OCI-LY3 (cell line): ENCODE results near the gene FN3K.

Experiments
- H2AFZ ChIP-seq: fragments of 200-600, 300-600 bp; shearing (Covaris generic); 2 replicates; pipeline ENCODE4 v1.6.0; 2014; ENCODE audit warnings: antibody characterized with exemption, low read depth, low read length
- H3K27ac ChIP-seq: fragments of 200-600, 300-600 bp; sonication (generic); 2 replicates; pipeline ENCODE4 v1.5.1; 2014; ENCODE audit warnings: mild to moderate bottlenecking, low read length, moderate library complexity, mixed read lengths
- H3K27me3 ChIP-seq: fragments of 200-600, 300-600 bp; sonication (generic); 2 replicates; pipeline ENCODE4 v1.6.1; 2014; ENCODE audit warnings: low read depth, low read length, mixed read lengths
- H3K36me3 ChIP-seq: fragments of 200-600, 300-600 bp; sonication (generic); replicated peaks from 2 replicates; pipeline ENCODE3; 2014; ENCODE audit warnings: low read depth, low read length, mixed read lengths
- H3K4me1 ChIP-seq: fragments of 300-600, 200-600 bp; sonication (generic); 2 replicates; pipeline ENCODE4 v1.6.1; 2014; ENCODE audit warnings: low read length, mixed read lengths
- H3K4me2 ChIP-seq: fragments of 200-600, 300-600 bp; sonication (generic); 2 replicates; pipeline ENCODE4 v1.6.1; 2014; ENCODE audit warnings: low read length, mixed read lengths
- H3K4me3 ChIP-seq: fragments of 300-600, 200-600 bp; sonication (generic); 2 replicates; pipeline ENCODE4 v1.5.1; 2014; ENCODE audit warnings: antibody characterized with exemption, mild to moderate bottlenecking, low read length, moderate library complexity
- H3K79me2 ChIP-seq: fragments of 300-600, 200-600 bp; shearing (Covaris generic); 2 replicates; pipeline ENCODE4 v1.6.1; 2014; ENCODE audit warnings: mild to moderate bottlenecking, low read length, mixed read lengths
- H3K9ac ChIP-seq: fragments of 300-600, 200-600 bp; shearing (Covaris generic); 2 replicates; pipeline ENCODE4 v1.6.0; 2014; ENCODE audit warnings: mild to moderate bottlenecking, low read length, moderate library complexity
- H3K9me3 ChIP-seq: fragments of 200-600, 300-600 bp; shearing (Covaris generic); 2 replicates; pipeline ENCODE4 v1.6.1; 2014; ENCODE audit warnings: low read length, mixed read lengths; ENCODE audit not compliant: insufficient read depth
- H4K20me1 ChIP-seq: fragments of 200-600, 300-600 bp; sonication (generic); 2 replicates; pipeline ENCODE4 v1.6.1; 2016; ENCODE audit warnings: low read length, mixed read lengths; ENCODE audit not compliant: insufficient read depth
- CTCF ChIP-seq: fragments of 200-600, 300-600 bp; sonication (generic); IDR thresholded peaks from 2 replicates; pipeline ENCODE4 v1.5.1; 2014; ENCODE audit warnings: antibody characterized with exemption, low read length, low read depth
- EZH2phosphoT487 ChIP-seq: fragments of 200-600 bp; shearing (Covaris generic); IDR thresholded peaks from 2 replicates; pipeline ENCODE4 v1.6.1; 2018; ENCODE audit warnings: antibody characterized with exemption, mixed run types, low read depth

The FN3K gene

GRCh38 chr17:82709676-82710498, 25.5 kb upstream of the FN3K start:
- 0 out of 2 replicates have a peak overlapping the region, but pooled peaks have one; percentile 14 for H3K4me3 ChIP-seq
- TF ChIP-seq EZH2phosphoT487, result no peak
- TF ChIP-seq CTCF, result no peak
- no peaks in the 10 kb centered on the region for H4K20me1 ChIP-seq
- no peaks in the 10 kb centered on the region for H3K36me3 ChIP-seq
- peak overlapping the region; percentile 42 for H3K4me2 ChIP-seq
- no peaks in the 10 kb centered on the region for H3K79me2 ChIP-seq
- H3K27me3 ChIP-seq, result no peaks in the 10 kb centered on the region
- no peak overlapping the region for H2AFZ ChIP-seq
- H3K4me1 ChIP-seq, result peaks cover 19% of the 10 kb centered on the region
- no peak overlapping the region for H3K9ac ChIP-seq
- no peak overlapping the region for H3K27ac ChIP-seq
- H3K9me3 ChIP-seq, result no peaks in the 10 kb centered on the region

GRCh38 chr17:82710499-82711232, 24.7 kb upstream of the FN3K start:
- no peaks in the 10 kb centered on the region for H4K20me1 ChIP-seq
- no peaks in the 10 kb centered on the region for H3K27me3 ChIP-seq
- H3K4me2 ChIP-seq, result no peak overlapping the region
- no peaks in the 10 kb centered on the region for H3K79me2 ChIP-seq
- no peak overlapping the region for H3K4me3 ChIP-seq
- no peak overlapping the region for H3K27ac ChIP-seq
- H3K4me1 ChIP-seq, result peaks cover 21% of the 10 kb centered on the region
- no peaks in the 10 kb centered on the region for H3K36me3 ChIP-seq
- H2AFZ ChIP-seq, result no peak overlapping the region
- TF ChIP-seq EZH2phosphoT487, result no peak
- TF ChIP-seq CTCF, result peak; percentile 13; the same call in 1 of the 2 replicates
- no peak overlapping the region for H3K9ac ChIP-seq
- H3K9me3 ChIP-seq, result no peaks in the 10 kb centered on the region

GRCh38 chr17:82713071-82713723, 22.2 kb upstream of the FN3K start:
- Histone ChIP-seq H3K4me2 (no peak overlapping the region), H3K27me3 (no peaks in the 10 kb centered on the region), H3K4me3 (no peak overlapping the region), H3K27ac (no peak overlapping the region), H2AFZ (no peak overlapping the region), H4K20me1 (peaks cover 6% of the 10 kb centered on the region; the same call in 1 of the 2 replicates), H3K79me2 (peaks cover 16% of the 10 kb centered on the region), H3K4me1 (peaks cover 21% of the 10 kb centered on the region), H3K9me3 (no peaks in the 10 kb centered on the region), H3K36me3 (no peaks in the 10 kb centered on the region), H3K9ac (no peak overlapping the region)
- TF ChIP-seq CTCF, result no peak
- TF ChIP-seq EZH2phosphoT487, result no peak
